Right lobe of liver (tissue), 6 donors: ENCODE data around the gene FSTL4. TPM values are rescaled to one million over a fixed set of nuclear protein-coding genes. Genes with fewer than 3 reads are reported as not detected.

Source experiments
- ATAC-seq, 4 donors: fragments of 200-7000 bp; cut with Tn5 transposase; one replicate each; pipeline ENCODE4 v1.9.1; 2020; ENCODE audit warnings: mild to moderate bottlenecking in 4 of 4, moderate library complexity in 4 of 4
- DNase-seq, 3 donors: peaks; one replicate each; pipeline ENCODE4 v3.0.0-alpha.2; 2020
- H3K27ac ChIP-seq, 3 donors: fragments of 200-600 bp; one replicate each; pipeline ENCODE4 v1.8.0; 2022
- H3K27me3 ChIP-seq, 2 donors: fragments of 200-600 bp; one replicate each; pipeline ENCODE4 v1.8.0; 2022
- H3K36me3 ChIP-seq, 4 donors: fragments of 200-600 bp; sonication (generic) in 1 of 4; one replicate each; pipeline versions ENCODE4 v1.5.1 to v1.8.0; 2017 to 2022; ENCODE audit warnings: control low read depth in 1 of 4
- H3K4me1 ChIP-seq, 4 donors: fragments of 200-600 bp; sonication (generic) in 1 of 4; one replicate each; pipeline versions ENCODE4 v1.5.1 to v1.8.0; 2017 to 2022; ENCODE audit warnings: control low read depth in 1 of 4
- H3K4me3 ChIP-seq, 3 donors: fragments of 200-600 bp; one replicate each; pipeline ENCODE4 v1.8.0; 2022
- H3K9me3 ChIP-seq, 4 donors: fragments of 200-600 bp; sonication (generic) in 1 of 4; one replicate each; pipeline versions ENCODE4 v1.5.1 to v1.8.0; 2017 to 2022; ENCODE audit warnings: control low read depth in 1 of 4
- CTCF ChIP-seq, 4 donors: fragments of 200-600 bp in 3 of 4; fragments of 450-650 bp in 1 of 4; IDR thresholded peaks; one replicate each; pipeline versions ENCODE4 v1.5.1 to v1.8.0; 2016 to 2022; ENCODE audit warnings: antibody characterized with exemption in 4 of 4, mild to moderate bottlenecking in 2 of 4
- POLR2A ChIP-seq: fragments of 450-650 bp; IDR thresholded peaks from one replicate; pipeline ENCODE4 v1.6.1; 2017; ENCODE audit warnings: antibody characterized with exemption, mild to moderate bottlenecking
- WGBS: methylation state at CpG from one replicate; pipeline ENCODE4 v1.1.6; 2018; ENCODE audit warnings: low coverage, low lambda C conversion rate; ENCODE audit not compliant: insufficient coverage; ENCODE audit errors: missing lambda C conversion rate; 5-methylcytosine and 5-hydroxymethylcytosine counted together
- intact Hi-C, 2 donors: fragments of 100-400 bp; cut with DNase I; formaldehyde crosslinking; loops; one replicate each; pipeline versions ENCODE4 v1.11.2 to v1.14.1; 2022
- total RNA-seq, 6 experiments: library from RNA; depleted of rRNA in 2 of 6; stranded (reverse); fragments of >200 nt in 2 of 6; fragmentation: NEBNext Ultra II Directional in 3 of 6; extraction: Animal tissue kit (Norgen Biotek cat#: 25700) in 3 of 6; gene quantifications; one replicate each; pipeline versions ENCODE4 v1.1.0 to v1.2.4, GENCODE V29; 2016 to 2023
- donor health status: DM: no; HTN: yes; CAD: no.
- donor health status: DM: no; HTN: no; CAD: no.
- donor health status: DM: no; HTN: no; CAD: no.
- donor health status: DM: no; HTN: yes; CAD: no.
- donor health status: DM: no; HTN: yes; CAD: no.

The FSTL4 gene
- total RNA-seq, 6 experiments from 2014 or later = 0.62 to 1.3 (median 0.80) TPM; not detected in 3

- 68% methylated on average over 8 of the region's 8 CpGs for WGBS
- Histone ChIP-seq H3K36me3 (no peaks in the 10 kb centered on the region), H3K27me3 (no peaks in the 10 kb centered on the region), H3K9me3 (no peaks in the 10 kb centered on the region), H3K27ac (no peak overlapping the region), H3K4me1 (no peaks in the 10 kb centered on the region), H3K4me3 (no peak overlapping the region)
- no peak for TF ChIP-seq CTCF (IDR thresholded peaks at IDR 0.05)
- TF ChIP-seq POLR2A = no peak
- intact Hi-C loops = no loop called here
- DNase-seq (no peak), ATAC-seq (no peak)
These were observed 270.2 kb downstream of the FSTL4 start for GRCh38 chr5:133341915-133342710.

DNA sequence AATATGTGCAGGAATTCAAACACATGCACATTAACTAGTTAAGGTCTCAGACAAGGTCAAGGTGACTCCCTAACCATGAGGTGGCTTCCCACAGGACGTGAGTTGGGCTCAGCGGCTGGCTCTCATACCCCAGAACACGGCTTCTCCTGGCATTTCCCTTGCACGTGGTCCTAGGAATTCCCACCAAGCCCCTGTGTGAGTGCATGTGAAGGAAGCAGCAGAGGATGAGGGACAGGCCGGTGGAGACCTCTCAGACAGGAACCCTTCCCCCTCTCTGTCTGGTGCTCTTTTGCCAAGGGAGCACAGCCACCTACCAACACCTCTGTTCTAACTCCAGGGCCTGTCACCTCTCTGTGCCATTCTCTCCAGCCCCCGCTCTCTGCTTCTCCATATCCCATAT, 271.0 kb downstream of the FSTL4 start:
- Histone ChIP-seq H3K27me3 (no peaks in the 10 kb centered on the region), H3K4me3 (no peak overlapping the region), H3K27ac (no peak overlapping the region), H3K4me1 (no peaks in the 10 kb centered on the region), H3K9me3 (no peaks in the 10 kb centered on the region), H3K36me3 (no peaks in the 10 kb centered on the region)
- ATAC-seq (no peak), DNase-seq (no peak)
- 57% methylated on average over 4 of the region's 6 CpGs for WGBS
- no peak for TF ChIP-seq CTCF (IDR thresholded peaks at IDR 0.05)
- intact Hi-C loops = no loop called here

GRCh38 chr5:133340822-133341221, 271.5 kb downstream of the FSTL4 start:
- DNase-seq = no peak
- no peaks in the 10 kb centered on the region for H3K9me3 ChIP-seq
- intact Hi-C loops = no loop called here
- no peak for ATAC-seq
- no peaks in the 10 kb centered on the region for H3K36me3 ChIP-seq
- WGBS = 82% methylated on average over 4 of the region's 8 CpGs
- TF ChIP-seq CTCF (IDR thresholded peaks at IDR 0.05) = no peak
- TF ChIP-seq POLR2A = no peak
- H3K27me3 ChIP-seq = no peaks in the 10 kb centered on the region
- no peak overlapping the region for H3K4me3 ChIP-seq
- no peak overlapping the region for H3K27ac ChIP-seq
- H3K4me1 ChIP-seq = no peaks in the 10 kb centered on the region

DNA sequence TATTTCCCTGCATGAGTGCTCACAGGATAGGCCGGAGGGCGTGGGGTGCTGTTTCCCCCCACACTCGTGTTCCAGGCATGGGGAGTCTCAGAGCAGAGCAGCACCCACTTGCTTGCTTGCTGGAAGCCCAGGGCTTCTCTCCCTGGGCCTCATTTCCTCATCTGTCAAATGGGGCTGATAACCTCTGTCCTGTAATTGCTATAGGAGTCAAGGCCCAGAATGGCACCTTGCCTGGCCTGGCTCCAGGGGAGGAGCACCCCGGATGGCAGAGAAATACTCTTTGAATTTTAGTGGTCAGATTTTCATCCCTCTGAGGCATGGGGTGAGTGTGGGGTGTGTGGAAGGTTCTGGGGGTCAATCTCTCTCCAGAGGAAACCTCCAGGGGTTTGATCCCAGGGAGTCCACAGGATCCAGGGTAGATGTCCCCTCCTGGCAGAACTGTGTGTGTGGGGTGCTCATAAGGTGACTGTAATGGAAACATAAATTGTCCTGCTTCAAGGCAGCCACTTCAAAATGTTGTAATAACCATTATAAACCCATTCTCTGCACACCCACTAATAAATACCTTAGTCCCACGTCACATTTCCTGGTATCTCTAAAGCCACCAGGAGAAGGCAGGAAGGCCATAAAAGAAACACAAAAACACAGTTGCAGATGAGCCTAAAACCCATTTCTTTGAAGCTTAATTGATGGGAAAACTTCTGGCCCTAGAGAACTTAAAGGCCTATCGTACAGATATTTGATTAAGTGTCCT, 272.2 kb downstream of the FSTL4 start:
- intact Hi-C loops = no loop called here
- TF ChIP-seq POLR2A (no peak), CTCF (IDR thresholded peaks at IDR 0.05) (no peak)
- no peaks in the 10 kb centered on the region for H3K4me1 ChIP-seq
- ATAC-seq (no peak), DNase-seq (no peak)
- H3K27ac ChIP-seq = no peak overlapping the region
- H3K9me3 ChIP-seq = no peaks in the 10 kb centered on the region
- 83% methylated on average over 6 of the region's 6 CpGs for WGBS
- no peak overlapping the region for H3K4me3 ChIP-seq
- H3K27me3 ChIP-seq = no peaks in the 10 kb centered on the region
- no peaks in the 10 kb centered on the region for H3K36me3 ChIP-seq
